NCI-H82 (cell line): ENCODE measurements around the gene TMEM170B.

Experiments
- DNase-seq: peaks from one replicate; lab custom pipeline; 2025; lab: John Stamatoyannopoulos, UW

TMEM170B gene

DNA sequence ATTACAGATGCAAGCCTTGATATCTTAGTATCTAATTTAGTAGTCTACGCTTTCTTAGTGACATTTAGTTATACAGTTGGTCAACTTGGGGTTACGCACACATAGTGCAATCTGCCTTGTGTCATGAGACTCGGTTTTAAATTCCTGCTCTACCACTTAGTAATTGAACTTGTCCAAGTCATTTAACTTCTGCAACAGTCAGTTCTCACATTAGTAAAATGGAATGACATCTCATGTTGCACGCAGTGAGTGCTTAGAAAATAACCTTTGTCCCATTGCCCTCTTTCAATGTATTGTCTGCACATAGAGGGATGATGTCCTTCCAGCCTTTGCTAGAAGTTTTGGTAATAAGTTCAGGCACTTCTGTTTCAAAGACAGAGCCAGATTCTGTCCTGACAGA is 48.6 kb downstream of the TMEM170B start:
- no peak for DNase-seq

DNA sequence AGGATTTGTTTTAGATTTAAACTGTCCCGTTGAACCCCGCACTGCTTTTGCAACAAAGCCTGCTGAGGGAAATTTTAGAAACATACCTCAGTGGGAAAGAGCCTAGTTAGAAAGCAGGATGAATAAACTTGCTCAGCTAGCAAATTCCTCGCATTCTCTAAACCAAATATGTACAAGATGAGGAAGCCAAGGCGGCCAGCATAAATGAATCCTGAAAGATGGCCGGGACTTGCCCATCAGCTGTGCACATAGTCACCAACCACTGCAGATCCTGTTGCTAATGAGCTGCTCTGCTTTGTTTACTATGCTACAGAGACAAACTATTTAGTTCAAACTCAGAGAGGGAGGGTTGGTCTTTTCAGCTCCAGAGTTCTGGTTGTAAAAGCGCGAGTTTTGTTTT is 49.0 kb downstream of the TMEM170B start:
- no peak for DNase-seq

- DNase-seq, result no peak
These were observed 51.7 kb downstream of the TMEM170B start for GRCh38 chr6:11589261-11589660.

DNA sequence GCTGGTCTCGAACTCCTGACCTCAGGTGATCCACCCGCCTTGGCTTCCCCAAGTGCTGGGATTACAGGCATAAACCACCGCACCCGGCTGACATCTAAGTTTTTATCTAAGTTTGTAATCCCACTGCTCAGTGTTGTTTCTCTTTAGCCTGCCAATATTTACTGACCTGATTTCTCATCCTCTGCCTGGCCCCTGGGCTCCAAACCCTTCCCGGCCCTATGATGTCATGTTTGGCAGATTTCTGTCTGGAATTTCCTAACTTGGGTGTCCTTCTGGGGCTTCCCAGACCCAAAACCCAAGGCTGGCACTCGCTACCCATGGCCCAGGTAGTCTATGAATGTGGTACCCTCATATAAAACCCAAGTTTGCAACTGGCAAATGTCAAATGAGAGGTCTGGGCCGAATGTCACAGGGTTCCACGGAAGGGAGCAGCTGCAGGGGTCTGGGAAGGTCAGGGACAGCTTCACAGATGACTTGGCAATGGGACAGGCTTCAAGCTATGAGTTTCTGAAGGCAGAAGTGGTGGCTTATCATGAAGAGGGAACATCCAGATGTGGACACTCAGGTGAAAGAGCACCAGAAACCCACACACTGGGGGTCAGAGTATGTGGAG is 54.9 kb downstream of the TMEM170B start:
- DNase-seq, result no peak

GRCh38 chr6:11593096-11593495 is 55.5 kb downstream of the TMEM170B start:
- DNase-seq, result no peak

- DNase-seq, result peak; percentile 41
These were observed 58.4 kb downstream of the TMEM170B start for GRCh38 chr6:11595903-11596302.

DNA sequence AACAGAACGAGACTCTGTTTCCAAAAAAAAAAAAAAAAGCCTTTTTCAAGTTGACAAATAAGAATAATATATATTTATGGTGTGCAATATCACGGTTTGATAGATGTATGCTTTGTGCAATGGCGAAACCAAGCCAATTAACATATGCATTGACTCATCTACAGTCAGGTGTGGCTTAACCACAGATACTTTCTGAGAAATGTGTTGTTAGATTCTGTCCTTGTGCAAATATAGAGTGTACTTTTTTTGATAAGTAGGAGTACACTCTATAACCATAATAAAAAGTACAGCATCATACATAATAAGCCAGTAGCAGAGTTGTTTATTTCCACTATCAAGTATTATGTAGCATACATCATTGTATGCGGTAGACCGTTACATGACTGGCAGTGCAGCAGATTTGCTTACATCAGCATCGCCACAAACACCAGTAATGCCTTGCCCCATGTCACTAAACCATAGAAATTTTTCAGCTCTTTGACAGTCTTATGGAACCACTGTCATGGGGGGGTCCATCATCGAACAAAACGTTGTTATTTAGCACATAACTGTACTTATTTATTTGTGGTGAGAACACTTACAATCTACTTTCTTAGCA is 59.2 kb downstream of the TMEM170B start:
- no peak for DNase-seq

- no peak for DNase-seq
These were observed 61.1 kb downstream of the TMEM170B start for GRCh38 chr6:11598687-11599086.

DNA sequence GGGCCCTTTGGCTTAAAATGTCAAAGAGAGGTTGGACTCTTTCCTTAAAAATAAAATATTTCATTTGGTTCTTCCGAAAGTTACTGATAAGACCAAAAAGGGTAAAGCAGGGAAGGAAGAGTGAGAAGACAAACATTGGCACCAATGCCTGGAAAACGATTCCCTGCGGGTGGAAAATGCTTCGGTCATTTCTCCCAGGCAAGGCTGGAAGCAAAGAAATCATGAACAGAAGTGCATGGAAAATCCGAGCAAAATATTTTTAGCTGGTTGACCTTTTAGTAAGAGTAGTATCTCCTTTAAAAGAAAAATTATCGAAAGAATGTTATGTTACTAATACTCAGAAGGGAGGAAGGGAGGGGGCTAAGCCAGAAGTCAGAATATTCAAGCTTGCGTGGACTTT is 62.7 kb downstream of the TMEM170B start:
- no peak for DNase-seq

GRCh38 chr6:11601776-11602605 is 64.4 kb downstream of the TMEM170B start:
- no peak for DNase-seq

GRCh38 chr6:11604215-11604614 is 66.7 kb downstream of the TMEM170B start:
- no peak for DNase-seq

DNA sequence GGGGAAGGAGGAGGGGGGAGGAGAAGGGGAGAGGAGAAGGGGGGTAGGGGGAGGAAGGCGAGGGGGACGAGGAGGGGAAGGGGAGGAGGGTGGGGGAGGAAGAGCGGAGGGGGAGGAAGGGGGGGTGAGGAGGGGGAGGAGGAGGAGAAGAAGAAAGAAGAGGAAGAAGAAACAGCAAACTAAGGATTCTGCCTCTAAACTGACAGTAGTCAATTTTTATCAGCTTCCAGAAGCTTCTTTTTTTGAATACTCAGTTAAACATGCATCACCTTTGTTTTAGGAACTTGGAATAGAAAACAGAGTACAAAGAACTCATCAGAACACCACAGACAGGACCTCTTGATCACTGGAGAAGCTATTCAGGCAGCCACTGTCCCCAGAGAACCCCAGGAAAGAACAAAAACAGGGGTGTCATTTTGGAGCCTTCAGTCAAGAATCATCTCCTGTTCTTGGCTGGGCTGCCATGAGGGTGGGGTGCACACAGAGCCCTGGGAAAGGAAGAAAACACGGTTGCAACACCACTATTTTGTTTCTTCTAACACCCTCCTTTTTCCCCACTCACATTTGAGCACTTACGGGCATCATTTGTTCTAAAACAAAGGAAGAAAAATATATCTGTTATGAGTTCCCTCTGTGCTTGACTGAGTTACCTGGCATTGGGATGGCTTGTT is 67.4 kb downstream of the TMEM170B start:
- DNase-seq, result no peak

DNA sequence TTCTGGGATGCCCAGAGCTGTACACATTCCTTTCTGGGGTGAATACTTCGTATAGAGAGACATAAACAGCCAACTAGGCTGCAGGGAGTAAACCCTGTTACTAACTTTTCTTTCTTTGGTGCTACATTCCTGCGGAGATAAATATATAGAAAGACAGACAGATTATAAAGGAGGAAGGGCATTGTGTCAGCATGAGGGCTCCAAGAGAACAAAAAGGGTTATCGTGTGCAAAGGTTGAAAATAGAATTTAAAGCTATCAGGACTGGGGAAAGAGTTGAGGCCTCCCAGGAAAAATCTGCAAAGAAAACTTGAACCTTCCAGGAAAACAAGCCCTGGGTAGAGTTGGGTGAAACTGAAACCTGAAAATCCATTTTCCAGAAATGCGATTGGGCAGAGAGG is 68.0 kb downstream of the TMEM170B start:
- no peak for DNase-seq

- no peak for DNase-seq
These were observed 68.8 kb downstream of the TMEM170B start for GRCh38 chr6:11606332-11606731.

DNA sequence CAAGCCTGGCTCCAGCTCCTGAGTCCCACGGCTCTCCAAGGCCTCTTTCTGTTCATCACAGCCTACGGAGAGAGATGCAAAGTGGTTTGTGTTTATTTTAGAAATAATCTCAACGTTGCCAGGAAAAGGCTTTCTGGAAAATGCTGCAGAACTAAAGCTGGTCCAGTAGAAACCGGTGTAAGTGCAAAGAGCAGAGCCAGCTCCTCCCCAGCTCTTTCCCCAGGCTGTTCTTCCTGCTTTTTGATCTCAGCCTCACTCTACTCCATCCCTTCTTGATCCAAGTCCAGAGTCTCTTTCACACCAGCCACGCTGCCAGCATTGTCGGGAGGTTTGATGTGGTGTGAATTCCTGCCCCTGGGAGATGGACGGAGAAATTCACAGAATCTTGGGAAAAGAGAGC is 69.8 kb downstream of the TMEM170B start:
- DNase-seq, result no peak

DNA sequence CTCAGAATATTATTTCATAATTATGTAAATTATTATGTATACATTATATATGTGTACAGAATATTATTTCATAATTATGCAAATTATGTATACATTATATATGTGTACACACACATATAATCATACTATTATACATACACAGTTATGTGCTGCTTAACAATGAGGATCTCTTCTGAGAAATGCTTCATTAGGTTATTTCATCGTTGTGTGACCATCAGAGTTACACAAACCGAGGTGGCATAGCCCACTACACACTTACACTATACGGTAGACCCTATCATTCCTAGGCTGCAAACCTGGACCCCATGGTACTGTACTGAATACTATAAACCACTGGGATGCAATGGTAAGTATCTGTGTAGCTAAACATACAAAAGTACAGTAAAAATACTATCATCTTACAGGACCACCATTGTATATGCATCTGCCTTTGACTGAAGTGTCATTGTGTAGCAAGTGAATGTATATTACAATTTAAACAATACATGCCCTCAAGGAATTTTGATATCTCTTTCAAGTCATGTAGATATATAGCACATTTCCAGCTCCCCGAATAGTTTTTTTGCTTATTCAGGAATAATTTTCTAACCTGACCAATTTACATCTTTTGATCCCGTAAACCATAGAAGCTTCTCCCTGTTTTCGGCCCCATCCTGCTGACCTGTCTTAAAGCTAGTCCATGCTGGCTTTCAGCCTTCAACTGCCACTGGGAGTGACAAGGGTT is 71.2 kb downstream of the TMEM170B start:
- DNase-seq, result no peak

- no peak for DNase-seq
These were observed 71.9 kb downstream of the TMEM170B start for GRCh38 chr6:11609324-11610071.

DNA sequence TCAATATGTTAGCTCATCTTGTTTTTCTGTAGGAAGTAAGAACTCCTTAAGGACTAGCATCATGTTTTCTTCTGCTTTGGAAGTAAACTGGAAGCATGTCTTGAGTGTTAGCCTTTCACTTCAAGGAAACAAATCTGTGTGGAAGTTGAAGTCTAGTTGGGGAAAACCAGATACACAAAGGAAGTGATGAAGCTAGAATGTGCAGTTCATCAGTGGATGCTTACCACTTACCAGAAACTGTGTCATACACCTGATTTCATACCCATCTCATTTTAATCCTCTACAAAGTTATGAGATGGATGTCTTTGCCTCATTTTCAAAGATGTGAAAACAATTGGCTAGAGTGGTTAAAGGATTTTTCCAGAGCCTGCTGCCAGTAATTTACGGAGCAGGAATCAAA is 75.8 kb downstream of the TMEM170B start:
- no peak for DNase-seq

- no peak for DNase-seq
These were observed 76.3 kb downstream of the TMEM170B start for GRCh38 chr6:11613858-11614257.

GRCh38 chr6:11614534-11615213 is 77.1 kb downstream of the TMEM170B start:
- no peak for DNase-seq

DNA sequence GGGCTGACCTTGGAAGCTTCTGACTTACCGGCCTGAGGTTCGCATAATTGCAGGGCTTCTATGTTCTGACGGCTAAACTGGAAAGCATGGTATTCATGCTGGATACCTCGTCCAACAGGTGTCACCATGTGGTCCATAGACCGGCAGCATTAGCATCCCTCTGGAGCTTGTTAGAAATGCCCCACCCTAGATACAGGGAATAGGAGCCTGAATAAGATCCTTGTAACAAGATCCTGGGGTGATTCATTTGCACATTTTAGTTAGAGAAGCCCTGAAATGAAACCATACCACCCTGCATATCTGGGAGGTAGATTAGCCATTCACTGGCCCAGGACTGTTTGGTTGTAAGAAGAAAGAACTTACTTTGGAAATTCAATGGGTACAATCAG is 77.7 kb downstream of the TMEM170B start:
- DNase-seq, result no peak
